K562 (cell line): ENCODE data around the gene NPTXR. TPM values are rescaled to one million over a fixed set of nuclear protein-coding genes. Genes with fewer than 3 reads are reported as not detected.
A peak's percentile ranks its signal among the peaks of the same experiment; 100 is the strongest.

Experiments
- ATAC-seq: fragments of 200-7000 bp; cut with Tn5 transposase; 3 replicates; pipeline ENCODE4 v1.9.1; 2020; ENCODE audit warnings: moderate library complexity
- BruUV-seq: library from RNA; stranded (reverse); fragments of 400-500 nt; replicated peaks from 2 replicates; lab custom pipeline; 2021; lab: Mats Ljungman, UMichigan
- CTCF ChIA-PET: fragments of 300-600 bp; formaldehyde crosslinking; extraction: SDS; loops from one replicate; lab custom pipeline; 2021; ENCODE audit warnings: low intra/inter-chr PET ratio; lab: Yijun Ruan, JAX
- POLR2A ChIA-PET: fragments of 300-600, 350-650 bp; sonication (Branson Sonifier 250); formaldehyde crosslinking; extraction: SDS; loops from one replicate; lab custom pipeline; 2021; ENCODE audit warnings: antibody characterized with exemption, inconsistent platforms; lab: Yijun Ruan, JAX
- DNase-seq, 4 experiments: peaks; one replicate each; pipeline versions ENCODE4 v3.0.0 to v3.0.0-alpha.2; 2011 to 2018; ENCODE audit warnings: low spot score in 3 of 4, mixed read lengths in 3 of 4; ENCODE audit errors: extremely low read depth in 1 of 4
- FAIRE-seq: peaks from 2 replicates; lab custom pipeline; 2011; peaks lifted over from hg19 to GRCh38; lab: Jason Lieb, UNC
- H2AFZ ChIP-seq: 2 replicates; pipeline ENCODE4 v1.6.0; 2011; ENCODE audit warnings: low read depth, low read length, control low read depth, inconsistent platforms
- H3K27ac ChIP-seq: fragments of 200-600 bp; 3 replicates; pipeline ENCODE4 v1.8.0; 2011; ENCODE audit warnings: low read depth, mild to moderate bottlenecking, control low read depth, inconsistent platforms, low read length, moderate library complexity, mixed read lengths; ENCODE audit errors: extremely low read depth
- H3K27me3 ChIP-seq, 2 experiments: fragments of 300-600 bp in 1 of 2; 2 replicates in 1 of 2; 3 replicates in 1 of 2; pipeline versions ENCODE4 v1.6.0 to v1.8.0; 2011; ENCODE audit warnings: inconsistent platforms in 2 of 2, low read length in 2 of 2, mild to moderate bottlenecking in 1 of 2, mixed read lengths in 1 of 2, moderate library complexity in 1 of 2; ENCODE audit not compliant: control insufficient read depth in 2 of 2, insufficient read depth in 2 of 2
- H3K36me3 ChIP-seq: fragments of 300-600 bp; 3 replicates; pipeline ENCODE4 v1.8.0; 2011; ENCODE audit warnings: mild to moderate bottlenecking, low read length, inconsistent platforms; ENCODE audit not compliant: control insufficient read depth, insufficient read depth
- H3K4me1 ChIP-seq, 2 experiments: fragments of 200-600 bp in 1 of 2; replicated peaks in 1 of 2; 2 replicates in 1 of 2; 3 replicates in 1 of 2; pipeline versions ENCODE4 v1.5.1 to v1.8.0; 2011; ENCODE audit warnings: inconsistent platforms in 2 of 2, low read length in 2 of 2, mild to moderate bottlenecking in 1 of 2, mixed read lengths in 1 of 2, moderate library complexity in 1 of 2; ENCODE audit not compliant: control insufficient read depth in 2 of 2, insufficient read depth in 2 of 2
- H3K4me2 ChIP-seq: 2 replicates; pipeline ENCODE4 v1.6.1; 2011; ENCODE audit warnings: low read length, control low read depth, inconsistent platforms, mixed read lengths; ENCODE audit not compliant: insufficient read depth
- H3K4me3 ChIP-seq: fragments of 200-600 bp; sonication (generic), shearing (Covaris generic); 2 replicates; pipeline ENCODE4 v1.5.1; 2016; ENCODE audit warnings: control low read depth, inconsistent platforms
- H3K79me2 ChIP-seq: fragments of 200-600 bp; 3 replicates; pipeline ENCODE4 v1.8.0; 2011; ENCODE audit warnings: low read length, inconsistent platforms; ENCODE audit not compliant: control insufficient read depth, insufficient read depth
- H3K9ac ChIP-seq, 2 experiments: 2 replicates each; pipeline versions ENCODE4 v1.6.0 to v1.6.1; 2011; ENCODE audit warnings: low read depth in 2 of 2, low read length in 2 of 2, control low read depth in 1 of 2, inconsistent platforms in 1 of 2, mild to moderate bottlenecking in 1 of 2, mixed read lengths in 1 of 2; ENCODE audit not compliant: insufficient read depth in 1 of 2
- H3K9me1 ChIP-seq: one replicate; pipeline ENCODE4 v1.6.0; 2011; ENCODE audit warnings: inconsistent platforms, mild to moderate bottlenecking, low read length, moderate library complexity; ENCODE audit not compliant: control insufficient read depth, insufficient read depth
- H3K9me3 ChIP-seq: replicated peaks from 2 replicates; pipeline ENCODE4 v1.5.1; 2011; ENCODE audit warnings: low read depth, low read length, inconsistent platforms; ENCODE audit not compliant: control insufficient read depth, insufficient read depth
- H4K20me1 ChIP-seq: replicated peaks from 2 replicates; pipeline ENCODE4 v1.6.1; 2011; ENCODE audit warnings: low read length, inconsistent platforms, mixed read lengths; ENCODE audit not compliant: control insufficient read depth, insufficient read depth
- BRD4 ChIP-seq: fragments of 200-600 bp; sonication (generic); IDR thresholded peaks from 2 replicates; pipeline ENCODE4 v1.6.1; 2017; ENCODE audit warnings: inconsistent platforms
- ETV6 ChIP-seq, 3 experiments: fragments of 150-350 bp in 1 of 3; sonication (generic) in 1 of 3; formaldehyde crosslinking in 1 of 3; IDR thresholded peaks; 2 replicates each; pipeline versions ENCODE4 v1.6.1 to v1.8.0; 2014 to 2022; ENCODE audit warnings: borderline replicate concordance in 2 of 3, low read depth in 2 of 3, antibody characterized with exemption in 1 of 3, low read length in 1 of 3, mild to moderate bottlenecking in 1 of 3, missing genetic modification reagents in 1 of 3
- FOSL1 ChIP-seq: fragments of 200-800 bp; sonication (Bioruptor generic); conservative IDR thresholded peaks from 2 replicates; pipeline ENCODE4 v1.6.1; 2016; ENCODE audit warnings: missing genetic modification characterization, missing compliant biosample characterization
- HMG20B ChIP-seq: fragments of 250-450 bp; sonication (Bioruptor Pico); IDR thresholded peaks from 2 replicates; pipeline ENCODE4 v1.5.0; 2021; ENCODE audit warnings: mild to moderate bottlenecking
- MCM2 ChIP-seq: fragments of 450-650 bp; IDR thresholded peaks from 2 replicates; pipeline ENCODE4 v1.6.1; 2017; ENCODE audit warnings: low read depth, mild to moderate bottlenecking
- POLR2H ChIP-seq: IDR thresholded peaks from 2 replicates; pipeline ENCODE4 v1.6.1; 2016; ENCODE audit warnings: missing genetic modification characterization, low read depth, mild to moderate bottlenecking, control low read depth, missing compliant biosample characterization, moderate library complexity
- PURB ChIP-seq: sonication (generic); formaldehyde crosslinking; IDR thresholded peaks from 2 replicates; pipeline ENCODE4 v1.9.0; 2021; ENCODE audit warnings: low read depth, mild to moderate bottlenecking, missing genetic modification reagents
- RBM34 ChIP-seq: fragments of 200-400 bp; formaldehyde crosslinking; IDR thresholded peaks from 2 replicates; pipeline ENCODE4 v1.6.1; 2018; ENCODE audit warnings: low read length, borderline replicate concordance; ENCODE audit not compliant: insufficient read depth
- SIN3B ChIP-seq: fragments of 450-650 bp; IDR thresholded peaks from 2 replicates; pipeline ENCODE4 v1.6.1; 2017; ENCODE audit warnings: low read depth, mild to moderate bottlenecking, moderate library complexity
- STAT5B ChIP-seq: fragments of 250-450 bp; sonication (Bioruptor Pico); IDR thresholded peaks from 2 replicates; pipeline ENCODE4 v1.8.0; 2021; ENCODE audit warnings: mild to moderate bottlenecking, inconsistent platforms
- TEAD4 ChIP-seq, 2 experiments: sonication (generic) in 1 of 2; formaldehyde crosslinking in 1 of 2; IDR thresholded peaks; 2 replicates each; pipeline versions ENCODE4 v1.6.1 to v1.8.0; 2012 to 2022; ENCODE audit warnings: borderline replicate concordance in 1 of 2, inconsistent platforms in 1 of 2, low read length in 1 of 2, mild to moderate bottlenecking in 1 of 2, missing genetic modification reagents in 1 of 2
- ZMIZ1 ChIP-seq, 2 experiments: fragments of 150-350 bp in 1 of 2; IDR thresholded peaks; 2 replicates each; pipeline ENCODE4 v1.6.1; 2012 to 2016; ENCODE audit warnings: low read depth in 2 of 2, low read length in 2 of 2, mild to moderate bottlenecking in 1 of 2, moderate library complexity in 1 of 2
- ZNF766 ChIP-seq: fragments of 200-800 bp; sonication (Bioruptor generic); conservative IDR thresholded peaks from 2 replicates; pipeline ENCODE4 v1.6.1; 2016; ENCODE audit warnings: missing genetic modification characterization, missing compliant biosample characterization
- WGBS: fragments of 100-300 bp; shearing (Covaris generic); methylation state at CpG from one replicate; pipeline ENCODE4 v1.1.6; 2016; ENCODE audit warnings: low coverage, mixed read lengths; ENCODE audit not compliant: insufficient coverage; ENCODE audit errors: missing lambda C conversion rate; 5-methylcytosine and 5-hydroxymethylcytosine counted together
- in situ Hi-C: fragments of 300-500 bp; cut with MboI; formaldehyde crosslinking; loops from 4 replicates; pipeline ENCODE4 v1.15.0; 2018; ENCODE audit warnings: inconsistent platforms, mixed read lengths
- intact Hi-C: fragments of 100-400 bp; cut with micrococcal nuclease; formaldehyde crosslinking; loops from 2 replicates; pipeline ENCODE4 v1.14.2; 2022
- polyA plus RNA-seq, 8 experiments: library from polyadenylated mRNA; depleted of rRNA in 4 of 8; stranded (reverse) in 5 of 8; unstranded in 3 of 8; fragments of >200 nt; fragmentation: Nextera tagmentation in 2 of 8; fragmentation: Illumina TruSeq in 1 of 8; extraction: Ambion mirVana in 2 of 8; extraction: Trizol in 1 of 8; gene quantifications; 2 replicates each; pipeline versions ENCODE4 v1.2.1 to v1.2.3, GENCODE V29; 2011 to 2014; ENCODE audit warnings: inconsistent platforms in 1 of 8, missing spikeins in 1 of 8
- total RNA-seq, 7 experiments: library from RNA; depleted of rRNA in 6 of 7; stranded (reverse); fragments of >200 nt in 6 of 7; fragmentation: Illumina TruSeq in 2 of 7; extraction: Trizol in 2 of 7; gene quantifications; 2 replicates each; pipeline versions ENCODE4 v1.2.1 to v1.2.3, GENCODE V29; 2011 to 2021; ENCODE audit warnings: low replicate concordance in 1 of 7

The NPTXR gene
- total and polyA plus RNA-seq, 9 of the 15 experiments (the other 6 are each of a cell fraction or from before 2014, with no cell fraction given), result 0.01 to 3.1 (median 1.1) TPM

GRCh38 chr22:38784856-38785255, 59.0 kb downstream of the NPTXR start (continued):
- TF ChIP-seq ZMIZ1 (IDR thresholded peaks at IDR 0.05; ENCODE audit: low read depth in 2 of 2, low read length in 2 of 2) (no peak), PURB (CRISPR knock-in tag) (no peak)

- no peaks in the 10 kb centered on the region for H4K20me1 ChIP-seq
- H3K9me3 ChIP-seq, result no peaks in the 10 kb centered on the region
- H3K79me2 ChIP-seq, result no peaks in the 10 kb centered on the region; the same call in 2 of the 3 replicates
- ChIA-PET POLR2A (no interaction called here), CTCF (no interaction called here)
- H3K4me3 ChIP-seq, result no peak overlapping the region
- no peaks in the 10 kb centered on the region for H3K27me3 ChIP-seq
- FAIRE-seq (no peak), ATAC-seq (no peak), DNase-seq (no peak)
- intact Hi-C loops (no loop called here), in situ Hi-C loops (no loop called here)
- H3K4me1 ChIP-seq, result peaks cover 57 to 63% of the 10 kb centered on the region in 2 experiments
- H3K9ac ChIP-seq, result peak overlapping the region in 1 of 2 experiments; percentile 82; a peak in 2 of 4 replicates
- no peak overlapping the region for H2AFZ ChIP-seq
- no peaks in the 10 kb centered on the region for H3K36me3 ChIP-seq
- H3K4me2 ChIP-seq, result no peak overlapping the region
- BruUV-seq, result no TSS peak
- WGBS, result 94% methylated on average over 8 of the region's 15 CpGs
- no peaks in the 10 kb centered on the region for H3K9me1 ChIP-seq
- H3K27ac ChIP-seq, result no peak overlapping the region
- TF ChIP-seq STAT5B (CRISPR knock-in tag) (no peak), ZNF766 (no peak), ETV6 (IDR thresholded peaks at IDR 0.05; ENCODE audit: borderline replicate concordance in 1 of 2, low read depth in 2 of 2, low read length in 1 of 2) (no peak), ETV6 (CRISPR knock-in tag; IDR thresholded peaks at IDR 0.05; ENCODE audit: borderline replicate concordance) (no peak), HMG20B (CRISPR knock-in tag) (no peak), MCM2 (no peak), FOSL1 (tag) (no peak), RBM34 (no peak), SIN3B (no peak), POLR2H (tag) (no peak), BRD4 (no peak), TEAD4 (IDR thresholded peaks at IDR 0.05; ENCODE audit: low read length) (no peak), TEAD4 (CRISPR knock-in tag; IDR thresholded peaks at IDR 0.05; ENCODE audit: borderline replicate concordance) (no peak)
These were observed 59.8 kb downstream of the NPTXR start for GRCh38 chr22:38784035-38784434.
